GM20000 (cell line): ENCODE results near the gene SNED1.

Experiments
- DNase-seq: peaks from one replicate; pipeline ENCODE4 v3.0.0; 2012; ENCODE audit warnings: low spot score
- CTCF ChIP-seq: IDR thresholded peaks from 2 replicates; pipeline ENCODE4 v1.5.1; 2012; ENCODE audit warnings: mild to moderate bottlenecking, control low read depth; ENCODE audit errors: extremely low read depth, missing control alignments

SNED1 gene

GRCh38 chr2:240997856-240998705 is at the start of gene SNED1:
Gene SNED1, plus strand, starts transcription at chr2:240998618. Its CDS starts 220 bp downstream, at chr2:240998838.
- peak; percentile 82 for DNase-seq
- TF ChIP-seq CTCF, result no peak

- no peak for DNase-seq
- TF ChIP-seq CTCF, result no peak
Observed at GRCh38 chr2:240948905-240949790, 49.3 kb upstream of the SNED1 start.

- TF ChIP-seq CTCF, result no peak
- DNase-seq, result no peak
Observed at GRCh38 chr2:240949791-240950705, 48.4 kb upstream of the SNED1 start.

- no peak for TF ChIP-seq CTCF
- no peak for DNase-seq
Observed at GRCh38 chr2:240951045-240951594, 47.3 kb upstream of the SNED1 start.

- no peak for DNase-seq
- no peak for TF ChIP-seq CTCF
Observed at GRCh38 chr2:240952496-240953246, 45.7 kb upstream of the SNED1 start.
